A549 (cell line): ENCODE data around the gene LTA.

Experiments
- CHD2 ChIP-seq: fragments of 150-350 bp; IDR thresholded peaks from 2 replicates; pipeline ENCODE4 v1.6.1; 2014; ENCODE audit warnings: low read length; ENCODE audit not compliant: partially characterized antibody
- ESRRA ChIP-seq: fragments of 150-350 bp; IDR thresholded peaks from 2 replicates; pipeline ENCODE4 v1.6.1; 2014; ENCODE audit warnings: mild to moderate bottlenecking, low read length, borderline replicate concordance
- JUNB ChIP-seq: fragments of >200 bp; sonication (Bioruptor Twin); formaldehyde crosslinking; IDR thresholded peaks from 2 replicates; pipeline ENCODE4 v1.6.1; 2016
- POLR2AphosphoS2 ChIP-seq: conservative IDR thresholded peaks from 2 replicates; pipeline ENCODE4 v1.6.1; 2012; ENCODE audit warnings: low read length, improper control_type of control experiment, inconsistent platforms
- RAD21 ChIP-seq, 2 experiments: fragments of >200 bp in 1 of 2; sonication (Bioruptor Twin) in 1 of 2; formaldehyde crosslinking in 1 of 2; IDR thresholded peaks in 1 of 2; conservative IDR thresholded peaks in 1 of 2; 2 replicates in 1 of 2; 3 replicates in 1 of 2; pipeline ENCODE4 v1.6.1; 2012 to 2018; ENCODE audit warnings: inconsistent platforms in 1 of 2
- RCOR1 ChIP-seq: fragments of 150-350 bp; IDR thresholded peaks from 2 replicates; pipeline ENCODE4 v1.6.1; 2014; ENCODE audit warnings: antibody characterized with exemption, low read length, low read depth
- TF ChIP-seq, protein P1 (sequence below): IDR thresholded peaks from 2 replicates; pipeline ENCODE4 v1.6.1; 2012
- TF ChIP-seq, protein P2 (sequence below): fragments of >200 bp; sonication (Bioruptor Twin); formaldehyde crosslinking; IDR thresholded peaks from 3 replicates; pipeline ENCODE4 v1.5.1; 2016
- TF ChIP-seq, protein P3 (sequence below): fragments of 200-600 bp; sonication (generic); IDR thresholded peaks from 2 replicates; pipeline ENCODE4 v1.6.1; 2016; ENCODE audit warnings: antibody characterized with exemption, mild to moderate bottlenecking, moderate library complexity

DNA sequence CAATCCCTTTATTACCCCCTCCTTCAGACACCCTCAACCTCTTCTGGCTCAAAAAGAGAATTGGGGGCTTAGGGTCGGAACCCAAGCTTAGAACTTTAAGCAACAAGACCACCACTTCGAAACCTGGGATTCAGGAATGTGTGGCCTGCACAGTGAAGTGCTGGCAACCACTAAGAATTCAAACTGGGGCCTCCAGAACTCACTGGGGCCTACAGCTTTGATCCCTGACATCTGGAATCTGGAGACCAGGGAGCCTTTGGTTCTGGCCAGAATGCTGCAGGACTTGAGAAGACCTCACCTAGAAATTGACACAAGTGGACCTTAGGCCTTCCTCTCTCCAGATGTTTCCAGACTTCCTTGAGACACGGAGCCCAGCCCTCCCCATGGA, 5.5 kb downstream of the LTA start:
- TF ChIP-seq ESRRA (no peak), CHD2 (no peak), RCOR1 (no peak), RAD21 (conservative IDR thresholded peaks at IDR 0.05 in 1 of 2, IDR thresholded peaks at IDR 0.05 in 1 of 2) (no peak), JUNB (no peak), POLR2AphosphoS2 (no peak)
- TF ChIP-seq, protein P1, sequence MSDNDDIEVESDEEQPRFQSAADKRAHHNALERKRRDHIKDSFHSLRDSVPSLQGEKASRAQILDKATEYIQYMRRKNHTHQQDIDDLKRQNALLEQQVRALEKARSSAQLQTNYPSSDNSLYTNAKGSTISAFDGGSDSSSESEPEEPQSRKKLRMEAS: no peak
- TF ChIP-seq, protein P2, sequence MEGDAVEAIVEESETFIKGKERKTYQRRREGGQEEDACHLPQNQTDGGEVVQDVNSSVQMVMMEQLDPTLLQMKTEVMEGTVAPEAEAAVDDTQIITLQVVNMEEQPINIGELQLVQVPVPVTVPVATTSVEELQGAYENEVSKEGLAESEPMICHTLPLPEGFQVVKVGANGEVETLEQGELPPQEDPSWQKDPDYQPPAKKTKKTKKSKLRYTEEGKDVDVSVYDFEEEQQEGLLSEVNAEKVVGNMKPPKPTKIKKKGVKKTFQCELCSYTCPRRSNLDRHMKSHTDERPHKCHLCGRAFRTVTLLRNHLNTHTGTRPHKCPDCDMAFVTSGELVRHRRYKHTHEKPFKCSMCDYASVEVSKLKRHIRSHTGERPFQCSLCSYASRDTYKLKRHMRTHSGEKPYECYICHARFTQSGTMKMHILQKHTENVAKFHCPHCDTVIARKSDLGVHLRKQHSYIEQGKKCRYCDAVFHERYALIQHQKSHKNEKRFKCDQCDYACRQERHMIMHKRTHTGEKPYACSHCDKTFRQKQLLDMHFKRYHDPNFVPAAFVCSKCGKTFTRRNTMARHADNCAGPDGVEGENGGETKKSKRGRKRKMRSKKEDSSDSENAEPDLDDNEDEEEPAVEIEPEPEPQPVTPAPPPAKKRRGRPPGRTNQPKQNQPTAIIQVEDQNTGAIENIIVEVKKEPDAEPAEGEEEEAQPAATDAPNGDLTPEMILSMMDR: no peak
- TF ChIP-seq, protein P3, sequence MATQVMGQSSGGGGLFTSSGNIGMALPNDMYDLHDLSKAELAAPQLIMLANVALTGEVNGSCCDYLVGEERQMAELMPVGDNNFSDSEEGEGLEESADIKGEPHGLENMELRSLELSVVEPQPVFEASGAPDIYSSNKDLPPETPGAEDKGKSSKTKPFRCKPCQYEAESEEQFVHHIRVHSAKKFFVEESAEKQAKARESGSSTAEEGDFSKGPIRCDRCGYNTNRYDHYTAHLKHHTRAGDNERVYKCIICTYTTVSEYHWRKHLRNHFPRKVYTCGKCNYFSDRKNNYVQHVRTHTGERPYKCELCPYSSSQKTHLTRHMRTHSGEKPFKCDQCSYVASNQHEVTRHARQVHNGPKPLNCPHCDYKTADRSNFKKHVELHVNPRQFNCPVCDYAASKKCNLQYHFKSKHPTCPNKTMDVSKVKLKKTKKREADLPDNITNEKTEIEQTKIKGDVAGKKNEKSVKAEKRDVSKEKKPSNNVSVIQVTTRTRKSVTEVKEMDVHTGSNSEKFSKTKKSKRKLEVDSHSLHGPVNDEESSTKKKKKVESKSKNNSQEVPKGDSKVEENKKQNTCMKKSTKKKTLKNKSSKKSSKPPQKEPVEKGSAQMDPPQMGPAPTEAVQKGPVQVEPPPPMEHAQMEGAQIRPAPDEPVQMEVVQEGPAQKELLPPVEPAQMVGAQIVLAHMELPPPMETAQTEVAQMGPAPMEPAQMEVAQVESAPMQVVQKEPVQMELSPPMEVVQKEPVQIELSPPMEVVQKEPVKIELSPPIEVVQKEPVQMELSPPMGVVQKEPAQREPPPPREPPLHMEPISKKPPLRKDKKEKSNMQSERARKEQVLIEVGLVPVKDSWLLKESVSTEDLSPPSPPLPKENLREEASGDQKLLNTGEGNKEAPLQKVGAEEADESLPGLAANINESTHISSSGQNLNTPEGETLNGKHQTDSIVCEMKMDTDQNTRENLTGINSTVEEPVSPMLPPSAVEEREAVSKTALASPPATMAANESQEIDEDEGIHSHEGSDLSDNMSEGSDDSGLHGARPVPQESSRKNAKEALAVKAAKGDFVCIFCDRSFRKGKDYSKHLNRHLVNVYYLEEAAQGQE: no peak
